Stimulated activated CD4-positive, alpha-beta T cell treated with anti-CD3 and anti-CD28 coated beads, Interleukin-4, amount 100 ng/mL, for 1 hour (primary cell): ENCODE results near the gene PRMT1.
"Not testable (repeated sequence)": the region's sequence is repeated elsewhere in the genome, so short reads cannot be mapped to it uniquely, and the experiment has no call there.

ENCODE experiments used
- DNase-seq: peaks from one replicate; pipeline ENCODE4 v3.0.0-alpha.2; 2020

Gene PRMT1

DNA sequence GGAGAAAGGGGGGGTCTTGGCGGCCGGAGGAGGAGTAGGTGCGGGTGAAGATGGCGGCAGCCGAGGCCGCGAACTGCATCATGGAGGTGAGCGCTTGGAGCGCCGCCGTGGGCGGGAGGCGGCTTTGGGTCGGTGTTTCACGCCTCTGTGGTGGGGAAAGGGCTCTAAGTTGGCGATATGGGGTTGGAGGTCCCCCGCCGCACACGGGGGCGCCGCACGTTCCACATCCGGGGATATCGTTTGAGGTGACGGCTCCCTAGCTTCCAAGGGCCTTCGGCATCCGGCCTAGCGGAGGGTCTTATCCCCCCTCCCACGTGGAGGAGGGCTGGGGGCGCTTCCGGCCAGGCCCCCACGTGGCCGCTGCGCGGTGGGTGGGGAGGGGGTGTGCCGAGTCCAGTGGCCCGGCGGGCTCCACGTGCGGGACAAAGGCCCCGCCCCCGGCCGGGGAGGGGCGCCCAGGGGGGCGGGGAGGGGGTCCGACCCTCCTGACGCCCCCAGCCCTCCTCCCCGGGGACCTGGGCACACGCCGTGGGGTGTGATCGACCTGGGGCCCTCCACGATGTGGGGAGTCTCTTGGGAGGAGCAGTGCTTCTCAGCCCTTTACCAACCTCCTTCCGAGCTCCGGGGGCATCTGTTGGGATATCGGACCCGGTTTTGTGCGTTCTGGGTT, at the start of gene PRMT1:
PRMT1 (plus strand) TSS at position 41 of the 670 bp plus-strand sequence; CDS start at position 51, 10 bp downstream.
- DNase-seq, result peak; percentile 57

DNA sequence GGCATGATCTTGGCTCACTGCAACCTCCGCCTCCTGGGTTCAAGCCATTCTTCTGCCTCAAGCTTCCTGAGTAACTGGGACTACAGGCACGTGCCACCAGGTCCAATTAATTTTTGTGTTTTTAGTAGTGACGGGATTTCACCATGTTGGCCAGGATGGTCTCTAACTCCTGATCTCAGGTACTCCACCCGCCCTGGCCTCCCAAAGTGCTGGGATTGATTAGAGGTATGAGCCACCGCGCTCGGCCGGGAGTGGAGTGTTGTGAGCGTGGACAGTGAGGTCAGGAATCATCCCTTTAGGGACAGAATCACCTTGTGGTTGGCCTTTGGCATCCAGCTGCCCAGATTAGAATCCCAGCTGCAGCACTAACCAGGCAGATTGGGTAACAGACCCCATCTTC, 47.4 kb upstream of the PRMT1 start:
- no peak for DNase-seq

DNA sequence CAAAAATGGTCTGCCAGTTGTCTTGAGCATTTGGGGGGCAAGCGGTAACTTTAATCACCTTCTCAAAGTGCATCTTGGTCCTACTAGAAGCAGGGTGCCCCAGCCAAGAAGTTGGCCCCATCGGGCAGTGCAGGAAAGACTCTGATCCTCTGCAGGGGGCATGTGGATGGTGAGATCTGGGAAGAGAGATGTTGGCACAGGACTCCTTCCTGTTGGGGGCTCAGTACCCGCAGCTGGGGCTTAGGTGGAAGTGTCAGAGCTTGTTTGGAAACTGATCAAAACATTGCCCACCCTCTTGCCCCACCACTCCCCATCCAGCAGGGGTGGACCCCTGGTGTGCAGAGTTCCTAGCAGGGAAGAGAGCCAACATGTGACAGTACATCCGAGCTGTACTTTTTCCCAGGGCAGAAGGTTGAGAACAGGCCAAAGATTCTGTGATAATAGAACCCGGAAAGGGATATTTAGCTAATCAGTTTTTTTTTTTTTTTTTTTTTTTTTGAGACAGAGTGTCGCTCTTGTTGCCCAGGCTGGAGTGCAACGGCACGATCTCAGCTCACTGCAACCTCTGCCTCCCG, 46.0 kb upstream of the PRMT1 start:
- no peak for DNase-seq

DNA sequence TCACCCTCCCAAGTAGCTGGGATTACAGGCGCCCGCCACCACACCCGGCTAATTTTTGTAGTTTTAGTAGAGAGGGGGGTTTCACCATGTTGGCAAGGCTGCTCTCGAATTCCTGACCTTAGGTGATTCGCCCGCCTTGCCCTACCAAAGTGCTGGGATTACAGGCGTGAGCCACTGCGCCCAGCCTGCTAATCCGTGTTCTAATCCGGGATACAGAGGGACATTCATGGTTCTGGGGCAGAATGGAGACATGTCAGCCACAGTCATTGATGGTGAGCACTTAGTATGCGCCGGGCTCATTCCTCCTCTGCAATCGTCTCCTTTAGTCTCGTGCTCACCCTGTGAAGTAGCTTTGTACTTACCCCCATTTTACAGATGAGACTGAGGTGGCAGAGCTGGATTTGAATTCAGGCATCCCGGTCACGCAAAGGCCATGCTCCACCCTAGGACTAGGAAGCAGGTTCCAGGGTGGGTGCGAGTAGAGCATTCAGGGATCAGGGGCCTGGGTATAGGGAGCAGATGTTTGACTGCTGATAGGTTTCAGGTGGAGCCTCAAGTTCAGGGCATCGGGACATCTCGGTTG, 45.4 kb upstream of the PRMT1 start:
- DNase-seq, result no peak

DNA sequence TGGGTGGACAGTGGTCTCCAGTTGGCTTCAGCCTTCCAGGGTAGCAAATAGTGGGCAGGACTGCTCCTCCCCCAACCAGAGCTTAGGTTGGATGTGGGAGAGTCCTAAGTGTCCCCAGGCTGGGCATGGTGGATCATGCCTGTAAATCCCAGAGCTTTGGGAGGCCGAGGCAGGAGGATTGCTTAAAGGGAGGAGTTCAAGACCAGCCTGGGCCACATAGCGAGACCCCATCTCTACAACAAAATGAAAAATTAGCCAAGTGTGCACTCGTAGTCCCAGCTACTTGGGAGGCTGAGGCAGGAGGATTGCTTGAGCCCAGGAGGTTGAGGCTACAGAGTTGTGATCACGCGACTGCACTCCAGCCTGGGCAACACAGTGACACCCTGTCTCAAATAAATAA, 44.5 kb upstream of the PRMT1 start:
- no peak for DNase-seq

DNA sequence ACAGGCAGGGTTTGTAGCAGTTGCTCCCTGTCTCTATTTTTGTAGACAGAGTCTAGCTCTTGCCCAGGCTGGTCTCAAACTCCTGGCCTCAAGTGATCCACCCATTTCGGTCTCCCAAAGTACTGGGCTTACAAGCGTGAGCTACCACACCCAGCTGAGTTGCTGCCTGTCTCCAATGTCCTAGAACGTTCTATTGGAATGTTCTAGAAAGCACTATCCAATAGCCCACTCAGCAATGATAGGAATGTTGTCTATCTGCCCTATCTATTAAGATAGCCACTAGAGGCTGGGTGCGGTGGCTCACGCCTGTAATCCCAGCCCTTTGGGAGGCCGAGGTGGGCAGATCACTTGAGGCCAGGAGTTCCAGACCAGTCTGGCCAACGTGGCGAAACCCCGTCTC, 43.8 kb upstream of the PRMT1 start:
- not testable (repeated sequence) for DNase-seq

DNA sequence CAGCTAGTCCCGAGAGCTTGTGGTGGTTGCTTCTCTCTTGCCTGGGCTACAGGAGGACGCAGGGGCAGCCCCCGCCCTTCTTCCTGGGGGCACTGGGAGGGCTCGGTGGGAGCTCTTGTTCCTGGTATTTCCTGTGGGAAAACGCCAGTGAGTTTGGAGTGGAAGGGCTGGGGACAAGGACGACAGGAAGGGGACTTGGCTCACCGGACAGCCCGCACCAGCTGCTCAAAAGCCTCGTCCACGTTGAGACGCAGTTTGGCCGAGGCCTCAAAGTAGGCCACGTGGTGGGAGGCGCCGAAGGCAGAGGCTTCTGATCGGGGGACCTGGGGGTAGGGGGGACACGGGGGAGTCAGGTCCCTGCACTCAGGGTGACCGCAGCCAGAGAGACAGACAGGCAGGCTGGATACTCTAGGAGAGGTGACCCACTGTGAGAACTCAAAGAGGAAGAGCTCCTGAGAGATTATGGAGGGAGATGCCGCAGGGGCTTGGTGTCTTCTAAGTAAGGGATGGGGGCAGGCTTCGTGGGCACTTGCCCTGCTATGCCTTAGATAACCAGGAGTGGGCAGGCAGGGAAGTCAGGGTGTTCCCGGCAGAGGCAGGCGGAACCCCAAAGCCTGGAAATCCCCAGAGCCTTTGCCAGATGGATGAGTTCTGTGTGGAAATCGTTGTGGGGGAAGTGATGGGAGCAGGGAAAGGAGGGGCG, 41.4 kb upstream of the PRMT1 start:
- no peak for DNase-seq

DNA sequence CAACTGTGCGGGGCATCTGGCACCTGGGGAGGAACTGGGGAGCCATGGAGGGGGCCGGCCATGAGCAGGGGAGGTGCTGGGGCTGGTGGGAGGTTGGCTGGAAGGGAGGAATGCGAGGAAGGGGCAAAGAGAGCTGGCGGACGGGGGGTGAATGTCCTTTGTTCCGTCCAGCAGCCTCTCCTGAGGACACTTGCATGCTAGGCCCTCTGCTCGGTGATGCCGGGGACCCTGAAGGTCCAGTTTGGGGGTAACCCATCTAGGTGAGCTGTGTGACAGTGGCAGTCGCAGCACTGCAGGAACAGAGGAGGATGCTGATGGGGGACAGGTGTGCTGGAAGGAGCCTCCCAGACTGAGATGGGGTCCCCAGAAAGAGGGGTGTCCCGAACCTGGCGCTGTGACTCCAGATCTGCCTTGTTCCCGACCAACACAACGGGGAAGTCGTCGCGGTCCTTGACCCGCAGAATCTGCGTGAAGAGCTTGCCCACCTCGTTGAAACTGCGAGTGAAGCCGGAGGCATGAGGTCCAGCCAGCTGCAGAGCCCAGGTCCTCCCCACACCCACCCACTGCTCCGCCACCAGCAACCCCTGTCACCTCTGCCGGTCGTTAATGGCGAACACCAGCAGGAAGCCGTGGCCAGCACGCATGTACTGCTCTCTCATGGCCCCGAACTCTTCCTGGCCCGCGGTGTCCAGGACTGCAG, 40.7 kb upstream of the PRMT1 start:
- DNase-seq, result no peak

DNA sequence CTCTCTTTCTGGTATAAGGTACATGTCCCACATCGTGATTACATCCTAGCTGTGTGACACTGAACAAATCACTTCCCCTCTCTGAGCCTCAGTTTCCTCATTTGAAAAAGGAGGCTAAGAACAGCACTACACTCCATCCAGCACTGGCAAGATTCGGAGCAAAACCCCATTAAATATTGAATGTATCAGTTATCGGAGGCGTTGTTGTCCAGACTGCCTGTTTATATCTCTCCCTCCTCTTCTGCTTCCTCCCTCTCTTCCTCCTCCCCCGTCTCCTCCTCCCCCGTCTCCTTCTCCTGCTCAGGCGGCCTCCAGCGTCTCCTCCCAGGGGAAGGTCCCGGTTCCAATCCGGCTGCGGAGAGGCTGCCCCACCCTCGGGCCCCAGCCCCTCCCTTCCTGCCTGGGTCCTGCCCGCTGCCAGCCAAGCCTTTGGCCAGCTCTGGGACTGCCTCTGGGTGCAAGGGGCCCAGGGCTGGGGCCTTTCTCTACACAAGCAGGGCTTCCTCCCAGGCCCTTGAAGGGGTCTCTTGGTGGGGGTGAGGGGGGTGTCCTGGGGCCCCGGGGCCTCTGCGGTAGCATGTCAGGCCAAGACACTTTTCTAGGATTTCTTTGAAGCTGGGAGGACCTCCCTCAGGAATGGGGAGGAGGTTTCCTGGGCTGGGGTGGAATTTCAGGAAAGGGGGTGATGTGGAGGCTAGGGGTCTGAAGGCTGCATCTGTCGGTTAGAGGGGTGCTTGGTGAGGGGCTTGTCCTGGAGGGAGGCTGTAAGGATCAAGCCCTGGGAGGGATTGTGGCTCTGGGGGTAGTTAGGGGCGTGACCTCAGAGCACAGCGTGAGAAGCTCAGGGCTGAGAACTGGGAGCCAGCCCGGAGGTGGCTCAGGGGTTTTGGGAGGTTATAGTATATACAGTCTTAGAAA, 39.0 kb upstream of the PRMT1 start:
- no peak for DNase-seq

DNA sequence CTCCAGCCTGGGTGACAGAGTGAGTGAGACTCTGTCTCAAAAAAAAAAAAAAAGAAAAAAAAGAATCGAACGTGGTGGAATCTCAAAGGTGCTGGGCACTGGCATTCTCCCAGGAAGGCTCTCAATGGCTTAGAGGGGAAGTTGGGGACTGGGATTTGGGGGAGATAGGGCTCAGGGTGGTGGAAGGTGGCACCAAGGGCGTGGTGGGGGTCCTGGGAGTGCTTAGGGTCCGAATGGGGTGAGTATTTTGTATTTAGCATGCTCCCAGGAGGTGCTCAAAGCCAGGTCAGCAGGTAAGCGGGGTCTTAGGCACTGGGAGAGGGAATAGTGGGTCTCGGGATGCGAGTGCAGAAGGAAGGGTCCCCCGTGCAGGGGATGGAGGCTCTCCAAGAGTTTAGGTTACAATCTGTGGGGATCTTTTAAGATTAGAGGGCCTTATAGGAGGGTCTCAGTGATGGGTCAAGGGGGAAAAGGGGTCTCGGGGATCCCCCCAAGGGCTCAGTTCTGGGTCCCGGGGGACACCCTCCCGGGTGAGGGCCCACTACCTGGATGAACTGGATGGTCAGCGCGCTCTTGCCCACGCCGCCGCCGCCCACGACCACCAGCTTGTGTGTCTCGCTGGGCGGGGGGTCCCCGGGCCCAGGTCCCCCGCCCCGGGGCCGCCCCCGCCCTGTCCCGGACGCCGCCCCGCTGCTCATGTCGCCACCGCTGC, 37.5 kb upstream of the PRMT1 start:
- DNase-seq, result no peak

DNA sequence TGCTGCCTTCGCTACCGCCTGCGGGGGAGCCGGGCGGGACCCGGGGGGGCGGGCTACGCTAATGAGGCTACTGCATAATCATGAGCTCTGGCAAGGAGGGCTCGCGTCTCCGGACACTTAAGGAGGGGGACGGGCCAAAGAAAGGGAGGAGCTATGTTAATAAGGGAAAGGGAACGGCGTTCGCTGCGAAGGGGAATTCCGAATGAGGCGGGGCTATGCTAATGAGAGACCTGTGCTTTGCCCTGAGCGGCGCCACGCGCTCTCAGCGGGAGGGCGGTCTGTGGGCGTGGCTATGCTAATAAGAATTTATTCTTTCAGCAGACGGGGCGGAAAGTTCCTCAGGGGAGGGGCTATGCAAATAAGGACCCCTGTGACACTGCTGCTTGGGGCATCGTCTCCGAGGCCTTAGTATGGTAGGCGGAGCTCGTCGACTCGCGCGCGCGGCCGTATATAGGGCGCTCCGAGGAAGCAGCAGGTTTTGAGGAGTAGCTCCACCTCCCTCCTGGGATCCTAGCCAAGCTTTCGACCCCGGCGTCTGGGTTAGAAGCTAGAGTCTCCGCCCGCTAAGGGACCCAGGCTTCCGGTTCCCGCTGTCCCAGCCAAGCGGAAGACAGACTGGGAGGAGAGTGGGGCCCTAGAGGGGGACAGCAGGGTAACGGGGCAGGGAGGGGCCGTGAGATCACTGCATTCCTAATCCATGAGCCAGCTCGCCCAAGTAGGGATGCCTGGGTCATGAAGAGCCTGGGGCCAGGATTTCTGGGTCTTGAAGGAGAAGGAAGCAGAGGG, 36.8 kb upstream of the PRMT1 start, which contains the start of gene RRAS:
RRAS (minus strand) TSS at position 31 of the 786 bp plus-strand sequence. CDS start 45 bp downstream, outside the sequence.
- DNase-seq, result peak; percentile 100

DNA sequence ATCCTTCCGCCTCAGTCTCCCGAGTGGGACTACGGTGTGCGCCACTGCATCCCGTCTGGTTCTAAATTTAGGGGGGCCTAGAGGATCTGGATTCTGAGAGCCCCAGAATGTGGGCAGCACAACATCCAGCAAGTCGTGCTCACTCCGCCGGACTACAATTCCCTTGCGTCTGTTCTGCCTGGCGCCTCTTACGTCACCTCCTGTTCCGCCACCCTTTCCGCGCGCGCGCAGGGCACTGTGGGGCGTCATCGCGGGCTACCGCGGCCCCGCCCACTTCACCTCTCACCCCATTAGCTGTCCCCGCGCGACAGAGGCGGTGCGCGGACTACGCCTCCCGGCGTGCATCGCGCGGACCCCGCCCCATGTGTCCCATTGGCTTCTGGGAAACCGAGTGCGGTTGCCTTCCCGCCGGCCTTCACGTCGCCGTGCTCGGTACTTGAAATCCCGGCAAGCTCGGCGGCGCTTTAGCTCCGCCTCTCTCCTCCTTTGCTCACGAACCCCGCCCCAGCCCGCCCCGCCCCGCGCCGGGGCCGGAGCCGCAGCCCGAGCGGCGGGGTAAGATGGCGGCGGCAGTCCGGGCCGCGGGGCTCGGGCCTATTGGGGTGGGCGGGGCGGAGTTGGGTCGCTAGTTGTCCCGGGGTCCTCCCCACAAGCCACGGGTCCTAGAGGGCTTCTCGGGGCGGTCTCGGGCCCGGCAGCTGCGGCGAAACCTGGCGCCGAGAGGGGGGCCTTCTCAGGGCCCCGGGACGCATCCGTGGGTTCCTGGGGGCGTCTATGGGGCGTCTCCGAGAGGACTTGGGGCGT, 35.2 kb upstream of the PRMT1 start, which contains the start of gene SCAF1:
SCAF1 (plus strand) TSS at position 522 of the 804 bp plus-strand sequence. CDS start 2,818 bp downstream, outside the sequence.
- DNase-seq, result peak; percentile 99

DNA sequence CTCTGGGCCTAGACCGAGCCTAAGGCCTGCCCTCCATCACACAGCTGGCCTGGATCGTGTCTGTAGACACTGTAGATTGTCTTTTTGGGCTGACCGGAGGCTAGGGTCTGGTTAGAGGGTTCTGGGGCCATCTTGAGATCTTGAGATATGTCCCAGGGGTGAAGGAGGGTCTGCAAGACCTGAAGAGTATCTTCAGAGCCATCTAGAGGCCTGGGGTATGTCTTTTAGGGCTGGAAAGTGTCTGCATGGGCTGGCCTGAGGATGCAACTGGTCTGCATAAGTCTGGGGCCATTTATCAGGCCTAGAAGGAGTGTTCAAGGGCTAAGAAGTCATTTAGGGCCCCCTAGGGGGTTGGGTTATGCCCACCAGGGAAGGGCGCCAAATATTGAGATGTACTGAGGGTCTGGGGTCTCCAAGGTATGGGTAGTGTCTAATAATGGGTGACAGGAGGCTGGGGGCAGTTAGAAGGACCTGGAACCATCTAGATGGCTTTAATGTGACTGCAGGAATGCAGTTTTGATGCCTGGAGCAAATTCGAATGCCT, 34.5 kb upstream of the PRMT1 start:
- no peak for DNase-seq

DNA sequence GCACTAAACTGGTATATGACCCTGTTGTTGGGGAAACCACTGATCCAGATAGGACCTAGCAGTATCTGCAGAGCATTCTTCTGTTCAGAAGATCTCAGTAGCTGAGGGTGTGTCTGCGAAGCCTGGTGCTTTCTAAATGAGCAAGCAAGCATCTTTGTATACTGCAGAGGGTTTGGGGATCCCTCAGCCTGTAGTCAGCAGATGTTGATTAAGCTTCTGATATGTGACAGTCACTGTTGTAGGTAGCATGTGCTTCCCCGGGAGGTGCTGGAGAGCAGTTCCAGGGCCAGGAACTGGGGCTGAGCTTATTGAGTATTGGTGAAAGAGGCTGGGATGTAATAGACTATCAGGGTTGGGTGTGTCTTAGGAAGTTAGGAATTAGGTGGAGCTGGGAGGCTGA, 33.6 kb upstream of the PRMT1 start:
- no peak for DNase-seq

DNA sequence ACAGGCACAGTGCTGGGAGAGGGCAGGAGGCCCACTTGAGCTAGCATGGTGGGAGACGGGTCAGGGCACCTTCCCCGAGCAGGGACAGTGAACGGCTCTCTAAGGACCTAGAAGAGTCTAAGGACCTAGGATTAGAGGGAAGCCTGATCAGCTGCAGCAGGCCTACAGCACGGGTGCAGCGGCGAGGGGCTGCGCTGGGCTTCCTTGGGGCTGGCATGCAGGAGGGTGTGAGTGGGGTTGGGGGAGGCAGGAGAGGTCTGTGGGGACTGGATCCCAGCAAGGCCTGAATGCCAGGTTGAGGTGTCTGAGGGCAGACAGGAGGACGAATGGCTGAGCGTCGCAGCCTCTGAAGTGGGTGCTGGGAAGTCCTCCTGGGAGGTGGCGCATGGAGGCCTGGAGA, 31.5 kb upstream of the PRMT1 start:
- DNase-seq, result no peak

DNA sequence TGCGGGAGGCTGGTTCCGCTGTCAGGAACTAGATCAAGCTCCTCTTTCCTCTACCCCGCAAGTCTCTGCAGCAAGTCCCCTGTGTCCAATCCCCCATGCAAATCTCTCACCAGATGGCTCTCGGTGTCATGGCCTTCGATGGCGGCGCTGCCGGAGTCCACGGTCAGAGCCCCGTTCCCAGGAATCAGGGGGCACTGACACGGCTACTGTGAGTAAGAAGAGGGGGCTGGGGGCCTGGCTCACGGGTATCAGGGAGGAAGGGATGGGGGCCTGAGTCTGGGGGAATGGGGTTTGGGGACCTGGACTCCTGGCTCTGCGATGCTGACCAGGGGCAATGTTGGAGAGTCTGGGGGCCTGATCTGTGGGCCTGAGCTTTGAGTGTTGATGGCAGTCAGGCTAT, 31.1 kb upstream of the PRMT1 start:
- no peak for DNase-seq

DNA sequence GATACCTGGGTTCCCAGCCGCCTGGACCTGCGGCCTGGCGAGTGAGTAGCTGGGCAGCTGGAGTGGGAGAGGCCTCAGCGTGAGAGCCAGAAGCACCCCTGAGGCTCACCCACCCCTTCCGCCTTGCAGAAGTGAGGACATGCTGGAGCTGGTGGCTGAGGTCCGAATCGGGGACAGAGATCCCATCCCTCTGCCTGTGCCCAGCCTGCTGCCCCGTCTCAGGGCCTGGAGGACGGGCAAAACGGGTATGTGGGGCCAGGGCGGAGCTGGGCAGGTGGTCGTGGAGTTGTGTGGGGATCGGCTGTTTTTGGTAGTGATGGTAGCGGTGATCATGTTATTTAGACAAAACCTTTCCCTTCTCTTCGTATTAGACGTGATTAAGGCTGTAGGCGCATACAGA, 30.5 kb upstream of the PRMT1 start:
- no peak for DNase-seq

DNA sequence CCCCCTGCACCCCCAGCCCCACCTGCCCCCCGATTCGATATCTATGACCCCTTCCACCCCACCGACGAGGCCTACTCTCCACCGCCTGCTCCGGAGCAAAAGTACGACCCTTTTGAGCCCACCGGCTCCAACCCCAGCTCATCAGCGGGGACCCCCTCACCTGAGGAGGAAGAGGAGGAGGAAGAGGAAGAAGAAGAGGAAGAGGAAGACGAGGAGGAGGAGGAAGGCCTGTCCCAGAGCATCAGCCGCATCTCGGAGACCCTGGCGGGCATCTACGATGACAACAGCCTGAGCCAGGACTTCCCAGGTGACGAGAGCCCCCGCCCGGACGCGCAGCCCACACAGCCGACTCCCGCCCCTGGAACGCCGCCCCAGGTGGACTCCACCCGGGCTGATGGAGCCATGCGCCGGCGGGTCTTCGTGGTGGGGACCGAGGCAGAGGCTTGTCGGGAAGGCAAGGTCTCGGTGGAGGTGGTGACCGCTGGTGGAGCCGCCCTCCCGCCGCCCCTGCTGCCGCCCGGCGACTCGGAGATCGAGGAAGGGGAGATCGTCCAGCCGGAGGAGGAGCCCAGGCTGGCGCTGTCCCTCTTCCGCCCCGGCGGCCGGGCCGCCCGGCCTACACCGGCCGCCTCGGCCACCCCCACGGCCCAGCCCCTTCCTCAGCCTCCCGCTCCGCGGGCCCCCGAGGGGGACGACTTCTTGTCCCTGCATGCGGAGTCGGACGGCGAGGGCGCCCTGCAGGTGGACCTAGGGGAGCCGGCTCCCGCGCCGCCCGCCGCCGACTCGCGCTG, 25.8 kb upstream of the PRMT1 start:
- no peak for DNase-seq
